IPS DF 4.7 (cell line): ENCODE results near the gene OPN1MW2.
"Not testable (repeated sequence)": the region's sequence is repeated elsewhere in the genome, so short reads cannot be mapped to it uniquely, and the experiment has no call there.

Experiments used
- DNase-seq: peaks from one replicate; pipeline ENCODE4 v3.0.0-alpha.2; 2013; ENCODE audit warnings: low spot score; ENCODE audit errors: extremely low read depth

The OPN1MW2 gene

GRCh38 chrX:154219456-154219855, at the start of gene OPN1MW2:
OPN1MW2 (plus strand) TSS chrX:154219756; CDS start chrX:154219816, 60 bp downstream.
- DNase-seq: not testable (repeated sequence)

- not testable (repeated sequence) for DNase-seq
These were observed 47.0 kb upstream of the OPN1MW2 start for GRCh38 chrX:154172535-154172943.

- DNase-seq: not testable (repeated sequence)
These were observed 45.2 kb upstream of the OPN1MW2 start for GRCh38 chrX:154174356-154174755.

- DNase-seq: not testable (repeated sequence)
These were observed 37.3 kb upstream of the OPN1MW2 start, which contains the start of gene OPN1MW for GRCh38 chrX:154182296-154182695. OPN1MW (plus strand) TSS chrX:154182596; CDS start chrX:154182678, 82 bp downstream.

- DNase-seq: not testable (repeated sequence)
These were observed 35.8 kb upstream of the OPN1MW2 start for GRCh38 chrX:154183794-154184193.

- not testable (repeated sequence) for DNase-seq
These were observed 26.7 kb upstream of the OPN1MW2 start for GRCh38 chrX:154192846-154193245.

- not testable (repeated sequence) for DNase-seq
These were observed 25.2 kb upstream of the OPN1MW2 start for GRCh38 chrX:154194316-154194715.

GRCh38 chrX:154196466-154196865, 23.1 kb upstream of the OPN1MW2 start:
- DNase-seq: not testable (repeated sequence)

- not testable (repeated sequence) for DNase-seq
These were observed 9.7 kb upstream of the OPN1MW2 start for GRCh38 chrX:154209670-154210418.

- not testable (repeated sequence) for DNase-seq
These were observed 8.5 kb upstream of the OPN1MW2 start for GRCh38 chrX:154211057-154211456.

GRCh38 chrX:154211499-154211898, 8.1 kb upstream of the OPN1MW2 start:
- not testable (repeated sequence) for DNase-seq

- not testable (repeated sequence) for DNase-seq
These were observed 5.7 kb downstream of the OPN1MW2 start for GRCh38 chrX:154225292-154225691.

- DNase-seq: not testable (repeated sequence)
These were observed 7.2 kb downstream of the OPN1MW2 start for GRCh38 chrX:154226706-154227105.

GRCh38 chrX:154231443-154231842, 11.9 kb downstream of the OPN1MW2 start:
- not testable (repeated sequence) for DNase-seq

- DNase-seq: not testable (repeated sequence)
These were observed 14.1 kb downstream of the OPN1MW2 start for GRCh38 chrX:154233620-154234019.

GRCh38 chrX:154238939-154239559, 19.5 kb downstream of the OPN1MW2 start:
- not testable (repeated sequence) for DNase-seq

- not testable (repeated sequence) for DNase-seq
These were observed 20.5 kb downstream of the OPN1MW2 start for GRCh38 chrX:154239982-154240503.

GRCh38 chrX:154247377-154248045, 28.0 kb downstream of the OPN1MW2 start:
- DNase-seq: not testable (repeated sequence)

GRCh38 chrX:154248076-154248475, 28.5 kb downstream of the OPN1MW2 start:
- DNase-seq: not testable (repeated sequence)

GRCh38 chrX:154257282-154257681, 37.7 kb downstream of the OPN1MW2 start, which contains the start of gene OPN1MW3:
OPN1MW3 (plus strand) TSS chrX:154257582; CDS start chrX:154257620, 38 bp downstream.
- DNase-seq: not testable (repeated sequence)

GRCh38 chrX:154258711-154259110, 39.2 kb downstream of the OPN1MW2 start:
- DNase-seq: not testable (repeated sequence)
